Activated T-cell treated with anti-CD3 and anti-CD28 coated beads, Interleukin-2, amount 50 U/mL, for 24 hours (primary cell): Measurements from ENCODE around the gene B3GNT9.
A peak's percentile ranks its signal among the peaks of the same experiment; 100 is the strongest.

Experiments
- DNase-seq: peaks from one replicate; pipeline ENCODE4 v3.0.0-alpha.2; 2020
- H3K27ac Mint-ChIP-seq: 2 replicates; pipeline ENCODE4 v1.8.0; 2020; ENCODE audit warnings: mild to moderate bottlenecking, mixed read lengths
- H3K27me3 Mint-ChIP-seq: 2 replicates; pipeline ENCODE4 v1.8.0; 2020; ENCODE audit warnings: mixed read lengths
- H3K36me3 Mint-ChIP-seq: 2 replicates; pipeline ENCODE4 v1.8.0; 2020; ENCODE audit warnings: low read depth, mixed read lengths
- H3K4me1 Mint-ChIP-seq: 2 replicates; pipeline ENCODE4 v1.8.0; 2020; ENCODE audit warnings: low read depth, mixed read lengths
- H3K4me3 Mint-ChIP-seq: 2 replicates; pipeline ENCODE4 v1.8.0; 2020; ENCODE audit warnings: mild to moderate bottlenecking, moderate library complexity, mixed read lengths
- H3K9me3 Mint-ChIP-seq: 2 replicates; pipeline ENCODE4 v1.8.0; 2020; ENCODE audit warnings: mixed read lengths

The B3GNT9 gene

GRCh38 chr16:67180166-67180565, 29.4 kb upstream of the B3GNT9 start:
- H3K27me3 Mint-ChIP-seq, result peaks cover 45% of the 10 kb centered on the region
- no peaks in the 10 kb centered on the region for H3K9me3 Mint-ChIP-seq
- DNase-seq, result no peak
- no peaks in the 10 kb centered on the region for H3K36me3 Mint-ChIP-seq
- peaks cover 22% of the 10 kb centered on the region for H3K4me1 Mint-ChIP-seq
- no peak overlapping the region for H3K4me3 Mint-ChIP-seq
- no peak overlapping the region for H3K27ac Mint-ChIP-seq

GRCh38 chr16:67179421-67180080, 28.8 kb upstream of the B3GNT9 start:
- H3K4me3 Mint-ChIP-seq, result no peak overlapping the region
- no peak for DNase-seq
- no peak overlapping the region for H3K27ac Mint-ChIP-seq
- H3K9me3 Mint-ChIP-seq, result no peaks in the 10 kb centered on the region
- H3K27me3 Mint-ChIP-seq, result peaks cover 41% of the 10 kb centered on the region
- H3K4me1 Mint-ChIP-seq, result peaks cover 16% of the 10 kb centered on the region
- H3K36me3 Mint-ChIP-seq, result no peaks in the 10 kb centered on the region

DNA sequence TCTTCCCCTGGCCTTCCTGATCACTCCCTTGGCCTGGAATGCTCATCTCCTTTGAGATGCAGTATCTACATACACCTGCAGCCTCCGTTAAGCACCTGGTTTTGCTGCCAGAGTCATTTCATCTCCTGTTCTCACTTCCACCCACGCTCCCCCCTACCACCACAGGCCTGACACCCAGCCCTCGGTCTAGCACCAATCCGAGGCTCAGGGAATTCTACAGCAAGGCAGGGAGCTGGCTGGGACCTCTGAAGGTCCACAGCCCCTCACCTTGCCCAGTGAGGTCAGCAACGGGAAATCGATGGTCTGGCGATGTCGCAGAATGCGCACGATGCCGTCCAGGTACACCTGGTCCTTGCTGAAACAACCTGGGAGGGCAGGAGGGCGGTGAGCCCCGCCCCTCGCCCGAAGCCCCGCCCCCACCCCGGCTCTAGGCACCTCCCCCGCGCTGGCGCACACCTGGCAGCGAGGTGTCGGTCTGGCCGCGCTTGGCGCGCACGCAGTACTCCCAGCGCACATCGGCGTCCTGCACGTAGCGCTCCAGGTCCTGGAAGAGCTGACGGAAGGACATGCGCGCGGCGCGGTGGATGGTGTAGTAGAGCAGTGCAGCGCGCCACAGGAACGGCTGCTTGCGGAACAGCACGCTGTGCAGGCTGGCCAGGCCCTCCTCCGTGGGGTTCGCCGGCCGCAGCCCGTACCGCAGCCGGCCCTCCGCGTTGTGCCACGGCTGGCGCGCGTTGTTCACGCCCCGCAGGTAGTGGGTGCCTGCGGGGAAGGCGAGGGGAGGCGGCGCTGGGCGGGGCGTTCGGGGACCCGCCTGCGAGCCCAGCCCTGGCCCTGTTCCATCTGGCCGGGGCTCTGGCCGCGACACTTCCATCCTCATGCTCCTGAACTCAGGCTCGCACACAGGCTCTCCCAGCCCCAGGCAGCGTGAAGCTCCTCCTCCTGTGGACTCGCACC, 27.2 kb upstream of the B3GNT9 start:
- H3K9me3 Mint-ChIP-seq, result no peaks in the 10 kb centered on the region
- peak; percentile 66 for DNase-seq
- H3K4me3 Mint-ChIP-seq, result peak overlapping the region; percentile 37
- no peak overlapping the region for H3K27ac Mint-ChIP-seq
- peaks cover 52% of the 10 kb centered on the region for H3K27me3 Mint-ChIP-seq
- no peaks in the 10 kb centered on the region for H3K36me3 Mint-ChIP-seq
- H3K4me1 Mint-ChIP-seq, result peaks cover 27% of the 10 kb centered on the region

- DNase-seq, result no peak
- Mint-ChIP-seq H3K27me3 (peaks cover 63% of the 10 kb centered on the region), H3K4me3 (no peak overlapping the region), H3K4me1 (peaks cover 28% of the 10 kb centered on the region), H3K36me3 (no peaks in the 10 kb centered on the region), H3K27ac (no peak overlapping the region), H3K9me3 (no peaks in the 10 kb centered on the region)
These were observed 25.9 kb upstream of the B3GNT9 start for GRCh38 chr16:67176662-67177061.

- H3K36me3 Mint-ChIP-seq, result no peaks in the 10 kb centered on the region
- DNase-seq, result no peak
- no peaks in the 10 kb centered on the region for H3K9me3 Mint-ChIP-seq
- H3K27me3 Mint-ChIP-seq, result peaks cover 78% of the 10 kb centered on the region
- H3K4me1 Mint-ChIP-seq, result peaks cover 37% of the 10 kb centered on the region
- no peak overlapping the region for H3K4me3 Mint-ChIP-seq
- H3K27ac Mint-ChIP-seq, result no peak overlapping the region
These were observed 24.0 kb upstream of the B3GNT9 start for GRCh38 chr16:67174706-67175231.

GRCh38 chr16:67173808-67174705, 23.3 kb upstream of the B3GNT9 start:
- H3K9me3 Mint-ChIP-seq, result no peaks in the 10 kb centered on the region
- H3K4me3 Mint-ChIP-seq, result peak overlapping the region; percentile 68
- H3K4me1 Mint-ChIP-seq, result peaks cover 39% of the 10 kb centered on the region
- H3K27ac Mint-ChIP-seq, result no peak overlapping the region
- no peaks in the 10 kb centered on the region for H3K36me3 Mint-ChIP-seq
- peaks cover 81% of the 10 kb centered on the region for H3K27me3 Mint-ChIP-seq
- peak; percentile 76 for DNase-seq

GRCh38 chr16:67173323-67173722, 22.5 kb upstream of the B3GNT9 start:
- DNase-seq, result no peak
- Mint-ChIP-seq H3K27ac (no peak overlapping the region), H3K4me3 (peak overlapping the region; percentile 68), H3K4me1 (peaks cover 33% of the 10 kb centered on the region), H3K36me3 (no peaks in the 10 kb centered on the region), H3K27me3 (peaks cover 82% of the 10 kb centered on the region), H3K9me3 (no peaks in the 10 kb centered on the region)

GRCh38 chr16:67170949-67171649, 20.3 kb upstream of the B3GNT9 start:
- Mint-ChIP-seq H3K9me3 (no peaks in the 10 kb centered on the region), H3K36me3 (no peaks in the 10 kb centered on the region), H3K4me1 (peaks cover 29% of the 10 kb centered on the region), H3K4me3 (peak overlapping the region; percentile 46), H3K27me3 (peaks cover 86% of the 10 kb centered on the region), H3K27ac (no peak overlapping the region)
- no peak for DNase-seq

DNA sequence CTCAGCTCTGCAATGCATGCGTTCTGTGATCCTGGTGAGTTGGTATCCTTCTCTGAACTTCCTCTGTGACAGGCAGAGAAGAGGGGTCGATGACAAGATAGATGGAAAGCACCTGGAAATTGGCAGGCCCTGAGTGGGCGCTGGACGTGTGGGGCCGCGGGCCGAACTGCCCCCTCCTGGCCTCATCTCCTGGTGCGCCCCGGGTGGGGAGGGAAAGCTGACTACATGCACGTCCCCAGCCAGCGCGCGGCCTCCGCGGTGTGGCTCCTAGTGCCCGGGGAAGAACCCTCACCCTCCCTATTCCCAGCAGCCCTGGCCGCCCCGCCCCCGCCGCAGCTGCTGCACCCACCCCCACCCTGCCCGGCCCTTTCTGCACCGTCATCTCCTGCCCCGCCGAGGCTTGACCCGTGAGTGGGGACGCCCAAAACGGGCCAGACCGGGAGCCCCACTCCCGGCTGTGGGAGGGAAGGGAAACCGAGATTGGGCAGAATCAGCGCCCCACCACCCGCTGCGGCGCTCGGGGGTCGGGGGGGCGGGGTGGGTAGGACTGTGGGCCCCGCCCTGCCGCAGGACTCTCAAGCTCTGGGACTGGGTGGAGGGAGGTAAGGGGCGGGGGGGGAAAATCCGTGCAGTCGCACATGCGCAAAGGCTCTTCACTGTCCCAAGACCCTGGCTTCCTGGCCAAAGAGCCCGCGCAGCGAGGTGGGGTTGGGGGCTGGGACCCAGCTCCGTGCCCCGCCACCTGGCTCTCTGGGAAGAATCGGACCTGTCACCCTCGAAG, 19.6 kb upstream of the B3GNT9 start, which contains the start of gene NOL3:
TSS of gene NOL3 (plus strand) at position 371 of the 781 bp plus-strand sequence.
- no peaks in the 10 kb centered on the region for H3K36me3 Mint-ChIP-seq
- no peaks in the 10 kb centered on the region for H3K9me3 Mint-ChIP-seq
- peak within 1 kb of the TSS; percentile 48 for H3K27ac Mint-ChIP-seq
- H3K27me3 Mint-ChIP-seq, result peaks cover 84% of the 10 kb centered on the region
- H3K4me1 Mint-ChIP-seq, result peaks cover 31% of the 10 kb centered on the region
- peak; percentile 59 for DNase-seq
- H3K4me3 Mint-ChIP-seq, result peak within 1 kb of the TSS; percentile 66

GRCh38 chr16:67169642-67170167, 18.9 kb upstream of the B3GNT9 start:
- Mint-ChIP-seq H3K36me3 (no peaks in the 10 kb centered on the region), H3K9me3 (no peaks in the 10 kb centered on the region), H3K27me3 (peaks cover 86% of the 10 kb centered on the region), H3K27ac (peak overlapping the region; percentile 48), H3K4me1 (peaks cover 35% of the 10 kb centered on the region), H3K4me3 (peak overlapping the region; percentile 66)
- DNase-seq, result peak; percentile 51

- DNase-seq, result no peak
- no peak overlapping the region for H3K4me3 Mint-ChIP-seq
- no peaks in the 10 kb centered on the region for H3K9me3 Mint-ChIP-seq
- H3K27ac Mint-ChIP-seq, result no peak overlapping the region
- H3K36me3 Mint-ChIP-seq, result no peaks in the 10 kb centered on the region
- H3K4me1 Mint-ChIP-seq, result peaks cover 35% of the 10 kb centered on the region
- peaks cover 88% of the 10 kb centered on the region for H3K27me3 Mint-ChIP-seq
These were observed 18.2 kb upstream of the B3GNT9 start for GRCh38 chr16:67169011-67169451.

DNA sequence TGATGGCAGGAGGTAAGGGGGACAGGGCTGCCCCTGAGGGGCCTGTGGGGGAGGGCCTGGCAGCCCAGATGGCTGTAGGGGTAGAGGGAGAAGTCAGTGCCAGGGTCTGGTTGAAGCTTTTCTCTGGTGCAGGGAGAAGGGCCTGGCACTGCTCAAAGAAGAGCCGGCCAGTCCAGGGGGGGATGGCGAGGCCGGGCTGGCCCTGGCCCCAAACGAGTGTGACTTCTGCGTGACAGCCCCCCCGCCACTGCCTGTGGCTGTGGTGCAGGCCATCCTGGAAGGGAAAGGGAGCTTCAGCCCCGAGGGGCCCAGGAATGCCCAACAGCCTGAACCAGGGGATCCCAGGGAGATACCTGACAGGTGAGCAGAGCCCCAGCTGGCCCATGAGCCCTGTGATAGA, 16.8 kb upstream of the B3GNT9 start:
- peaks cover 88% of the 10 kb centered on the region for H3K27me3 Mint-ChIP-seq
- no peak overlapping the region for H3K27ac Mint-ChIP-seq
- no peak overlapping the region for H3K4me3 Mint-ChIP-seq

More for the DNA sequence above, 16.8 kb upstream of the B3GNT9 start:
- no peaks in the 10 kb centered on the region for H3K36me3 Mint-ChIP-seq
- DNase-seq, result no peak
- H3K4me1 Mint-ChIP-seq, result peaks cover 35% of the 10 kb centered on the region
- H3K9me3 Mint-ChIP-seq, result no peaks in the 10 kb centered on the region
